Trophoblast cell (in vitro differentiated cells and primary cell): Measurements from ENCODE around the gene ZNF414.

Experiments used
- DNase-seq, 2 donors: peaks; one replicate each; pipeline ENCODE4 v3.0.0-alpha.2; 2016
- H2AFZ ChIP-seq: 2 replicates; pipeline ENCODE4 v1.6.1; 2013; ENCODE audit warnings: low read length, moderate library complexity, mild to moderate bottlenecking; ENCODE audit not compliant: insufficient read depth, poor library complexity
- H2AK5ac ChIP-seq: 2 replicates; pipeline ENCODE4 v1.6.1; 2013; ENCODE audit warnings: mild to moderate bottlenecking, low read length
- H2BK120ac ChIP-seq: 2 replicates; pipeline ENCODE4 v1.6.1; 2013; ENCODE audit warnings: low read length, mild to moderate bottlenecking, moderate library complexity; ENCODE audit not compliant: insufficient read depth, poor library complexity
- H2BK12ac ChIP-seq: 2 replicates; pipeline ENCODE4 v1.6.1; 2013; ENCODE audit warnings: mild to moderate bottlenecking, low read length, moderate library complexity
- H2BK5ac ChIP-seq: 2 replicates; pipeline ENCODE4 v1.6.1; 2013; ENCODE audit warnings: low read length, low read depth, moderate library complexity, mild to moderate bottlenecking; ENCODE audit not compliant: poor library complexity
- H3K14ac ChIP-seq: 2 replicates; pipeline ENCODE4 v1.6.1; 2013; ENCODE audit warnings: mild to moderate bottlenecking, low read length
- H3K18ac ChIP-seq: 2 replicates; pipeline ENCODE4 v1.6.1; 2013; ENCODE audit warnings: mild to moderate bottlenecking, low read length
- H3K23ac ChIP-seq: 2 replicates; pipeline ENCODE4 v1.6.1; 2013; ENCODE audit warnings: low read length
- H3K27ac ChIP-seq: 2 replicates; pipeline ENCODE4 v1.5.1; 2013; ENCODE audit warnings: low read depth, mild to moderate bottlenecking, inconsistent platforms, low read length, moderate library complexity
- H3K27me3 ChIP-seq: 2 replicates; pipeline ENCODE4 v1.6.1; 2013; ENCODE audit warnings: inconsistent platforms, mild to moderate bottlenecking, low read length, moderate library complexity; ENCODE audit not compliant: insufficient read depth
- H3K36me3 ChIP-seq, 2 experiments: 1 replicate in 1 of 2; 2 replicates in 1 of 2; pipeline ENCODE4 v1.6.1; 2013; ENCODE audit warnings: low read length in 2 of 2, mild to moderate bottlenecking in 2 of 2, moderate library complexity in 1 of 2; ENCODE audit not compliant: insufficient read depth in 2 of 2, control insufficient read depth in 1 of 2
- H3K4ac ChIP-seq: 2 replicates; pipeline ENCODE4 v1.6.1; 2013; ENCODE audit warnings: low read depth, mild to moderate bottlenecking, low read length, moderate library complexity
- H3K4me1 ChIP-seq, 2 experiments: 1 replicate in 1 of 2; 2 replicates in 1 of 2; pipeline ENCODE4 v1.6.1; 2013; ENCODE audit warnings: low read length in 2 of 2, mild to moderate bottlenecking in 2 of 2, moderate library complexity in 1 of 2; ENCODE audit not compliant: insufficient read depth in 2 of 2, control insufficient read depth in 1 of 2
- H3K4me2 ChIP-seq: 2 replicates; pipeline ENCODE4 v1.6.1; 2013; ENCODE audit warnings: inconsistent platforms, mild to moderate bottlenecking, low read length, moderate library complexity
- H3K4me3 ChIP-seq: 2 replicates; pipeline ENCODE4 v1.5.1; 2013; ENCODE audit warnings: mild to moderate bottlenecking, low read depth, low read length, inconsistent platforms
- H3K79me1 ChIP-seq: one replicate; pipeline ENCODE4 v1.6.1; 2013; ENCODE audit warnings: low read length
- H3K79me2 ChIP-seq: 2 replicates; pipeline ENCODE4 v1.6.1; 2013; ENCODE audit warnings: low read length, mild to moderate bottlenecking; ENCODE audit not compliant: control insufficient read depth, insufficient read depth, poor library complexity
- H3K9ac ChIP-seq: 2 replicates; pipeline ENCODE4 v1.6.1; 2013; ENCODE audit warnings: mild to moderate bottlenecking, low read length
- H3K9me3 ChIP-seq: 2 replicates; pipeline ENCODE4 v1.6.1; 2013; ENCODE audit warnings: low read depth, mild to moderate bottlenecking, control low read depth, inconsistent platforms, low read length; ENCODE audit not compliant: insufficient read depth
- H4K12ac ChIP-seq: 2 replicates; pipeline ENCODE4 v1.6.1; 2013; ENCODE audit warnings: low read depth, mild to moderate bottlenecking, low read length, moderate library complexity
- H4K8ac ChIP-seq: 2 replicates; pipeline ENCODE4 v1.6.1; 2013; ENCODE audit warnings: low read depth, mild to moderate bottlenecking, low read length, moderate library complexity
- H4K91ac ChIP-seq: one replicate; pipeline ENCODE4 v1.6.1; 2013; ENCODE audit warnings: low read depth, mild to moderate bottlenecking, low read length, moderate library complexity
- WGBS: extraction: QIAGEN DNeasy Blood & Tissue Kit; methylation state at CpG from one replicate; pipeline ENCODE4 v1.1.7; 2013; ENCODE audit warnings: missing lambda C conversion rate; ENCODE audit not compliant: insufficient read length, insufficient coverage; ENCODE audit errors: extremely low coverage; 5-methylcytosine and 5-hydroxymethylcytosine counted together

The ZNF414 gene

DNA sequence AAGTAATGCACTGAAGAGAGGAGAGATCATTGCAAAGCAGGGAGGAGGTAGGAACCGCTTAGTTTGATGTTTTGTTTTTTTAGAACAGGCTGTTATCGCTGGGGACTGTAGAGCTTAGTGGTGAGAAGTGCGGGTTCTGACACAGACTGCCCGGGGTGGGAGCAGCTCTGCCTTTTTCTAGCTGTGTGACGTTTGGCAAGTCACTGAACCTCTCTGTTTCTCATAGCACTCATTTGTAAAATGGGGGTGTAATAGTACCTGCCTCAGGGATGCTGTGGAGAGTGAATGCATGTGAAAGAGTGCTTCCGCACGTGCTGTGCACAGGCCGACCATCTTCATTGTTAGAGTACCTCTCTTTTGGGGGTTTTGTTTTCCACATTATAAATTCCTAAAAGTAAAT lies 30.8 kb downstream of the ZNF414 start:
- H3K9ac ChIP-seq = no peak overlapping the region
- H3K27me3 ChIP-seq = no peaks in the 10 kb centered on the region
- H2BK12ac ChIP-seq = no peak overlapping the region
- H3K79me1 ChIP-seq = no peaks in the 10 kb centered on the region
- no peak for DNase-seq
- no peak overlapping the region for H3K4ac ChIP-seq
- no peak overlapping the region for H2BK120ac ChIP-seq
- no CpG with 5 or more reads among the region's 8 CpGs for WGBS
- no peak overlapping the region for H4K8ac ChIP-seq
- H3K23ac ChIP-seq = no peak overlapping the region
- H2AK5ac ChIP-seq = no peak overlapping the region
- H3K9me3 ChIP-seq = peaks cover 4% of the 10 kb centered on the region
- H3K79me2 ChIP-seq = peaks cover 3% of the 10 kb centered on the region
- H3K27ac ChIP-seq = no peak overlapping the region
- no peak overlapping the region for H4K12ac ChIP-seq
- no peak overlapping the region for H3K14ac ChIP-seq
- no peak overlapping the region for H4K91ac ChIP-seq
- no peak overlapping the region for H3K4me3 ChIP-seq
- no peak overlapping the region for H3K18ac ChIP-seq
- H2AFZ ChIP-seq = no peak overlapping the region
- H3K4me1 ChIP-seq = peaks cover 2 to 5% of the 10 kb centered on the region in 2 experiments
- H3K36me3 ChIP-seq = peaks cover 72 to 79% of the 10 kb centered on the region in 2 experiments
- no peak overlapping the region for H2BK5ac ChIP-seq
- H3K4me2 ChIP-seq = no peak overlapping the region

DNA sequence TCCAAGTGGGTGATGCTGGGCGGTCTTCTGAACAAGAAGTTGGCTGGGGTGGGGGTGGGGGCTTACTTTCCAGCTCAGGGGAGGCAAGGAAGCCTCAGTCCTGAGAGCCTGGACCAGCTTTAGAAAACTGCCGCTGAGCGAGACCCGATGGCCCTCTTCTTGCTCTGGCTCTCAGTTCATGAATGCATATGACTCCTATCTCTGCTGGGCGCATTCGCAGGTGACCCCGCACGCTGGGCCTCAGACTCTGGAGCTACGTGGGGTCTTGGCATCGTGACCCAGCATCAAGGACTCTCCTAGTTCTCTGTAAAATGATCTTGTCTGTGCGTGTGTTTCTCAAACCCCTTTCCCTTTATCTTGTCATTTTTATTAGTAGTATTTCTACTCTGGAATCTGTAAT lies 31.3 kb downstream of the ZNF414 start:
- no peak overlapping the region for H2BK12ac ChIP-seq
- WGBS = no CpG with 5 or more reads among the region's 11 CpGs
- H3K27ac ChIP-seq = no peak overlapping the region
- no peak overlapping the region for H4K8ac ChIP-seq
- H3K4me3 ChIP-seq = no peak overlapping the region
- no peak overlapping the region for H4K12ac ChIP-seq
- H2AFZ ChIP-seq = no peak overlapping the region
- no peak overlapping the region for H2BK120ac ChIP-seq
- no peak overlapping the region for H3K4ac ChIP-seq
- no peak overlapping the region for H3K14ac ChIP-seq
- peak overlapping the region; percentile 36 for H3K18ac ChIP-seq
- no peaks in the 10 kb centered on the region for H3K27me3 ChIP-seq
- peaks cover 4% of the 10 kb centered on the region for H3K9me3 ChIP-seq
- DNase-seq = no peak
- peaks cover 5% of the 10 kb centered on the region for H3K79me2 ChIP-seq
- peaks cover 2 to 5% of the 10 kb centered on the region in 2 experiments for H3K4me1 ChIP-seq
- H4K91ac ChIP-seq = no peak overlapping the region
- H3K79me1 ChIP-seq = no peaks in the 10 kb centered on the region
- H2BK5ac ChIP-seq = no peak overlapping the region
- H2AK5ac ChIP-seq = no peak overlapping the region
- no peak overlapping the region for H3K4me2 ChIP-seq
- peaks cover 70 to 78% of the 10 kb centered on the region in 2 experiments for H3K36me3 ChIP-seq
- no peak overlapping the region for H3K9ac ChIP-seq
- H3K23ac ChIP-seq = no peak overlapping the region

DNA sequence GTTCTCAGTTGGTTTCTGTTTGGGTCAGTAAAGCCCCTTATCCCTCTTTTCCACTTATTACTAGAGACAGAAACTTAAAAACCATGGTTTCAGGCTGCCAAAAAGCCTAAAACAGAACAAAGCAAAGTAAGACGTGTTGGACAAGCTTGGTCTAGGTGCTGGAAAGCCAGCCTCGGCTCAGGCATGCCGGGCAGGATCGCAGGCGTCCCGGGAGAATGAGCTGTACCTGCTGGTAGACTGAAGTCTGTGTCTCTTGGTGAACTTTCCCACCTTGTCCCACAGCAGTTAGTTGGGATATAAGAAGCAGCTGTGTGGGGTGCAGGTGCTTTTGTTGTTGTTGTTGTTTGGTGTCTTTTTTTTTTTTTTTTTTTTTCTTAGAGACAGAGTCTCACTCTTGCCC lies 32.4 kb downstream of the ZNF414 start:
- Histone ChIP-seq H3K27ac (no peak overlapping the region), H3K36me3 (peaks cover 67 to 77% of the 10 kb centered on the region in 2 experiments), H4K12ac (no peak overlapping the region), H2BK5ac (no peak overlapping the region), H3K14ac (no peak overlapping the region), H4K91ac (no peak overlapping the region), H3K4me2 (no peak overlapping the region), H3K18ac (no peak overlapping the region), H3K23ac (no peak overlapping the region), H2BK12ac (no peak overlapping the region), H4K8ac (no peak overlapping the region), H2AFZ (no peak overlapping the region), H3K9me3 (peaks cover 4% of the 10 kb centered on the region), H3K79me2 (peaks cover 5% of the 10 kb centered on the region), H3K4me1 (peaks cover 2 to 5% of the 10 kb centered on the region in 2 experiments), H3K9ac (no peak overlapping the region), H3K79me1 (no peaks in the 10 kb centered on the region), H3K27me3 (no peaks in the 10 kb centered on the region), H2BK120ac (no peak overlapping the region), H3K4me3 (no peak overlapping the region), H3K4ac (no peak overlapping the region), H2AK5ac (no peak overlapping the region)
- DNase-seq = peak; percentile 64 to 75
- WGBS = no CpG with 5 or more reads among the region's 6 CpGs

DNA sequence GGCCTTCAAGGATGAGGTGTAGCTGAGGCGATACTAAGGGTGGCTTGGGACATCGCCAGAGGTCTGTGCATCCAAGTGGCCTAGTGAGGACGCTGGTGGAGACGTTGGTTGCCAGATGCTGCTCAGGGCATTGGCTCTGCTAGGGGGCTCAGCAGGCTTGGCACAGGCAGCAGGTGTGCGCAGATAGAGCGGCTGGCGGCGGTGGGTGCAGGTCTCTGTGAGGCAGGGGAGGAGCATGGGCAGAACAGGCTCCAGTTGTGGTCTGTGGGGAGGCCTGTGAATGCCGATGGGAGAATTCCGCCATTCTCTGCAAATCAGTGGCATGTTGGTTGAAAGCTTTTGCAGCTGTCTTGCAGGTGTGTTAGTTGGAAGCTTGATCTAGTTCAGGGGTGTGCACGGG lies 32.8 kb downstream of the ZNF414 start:
- H3K27me3 ChIP-seq = no peaks in the 10 kb centered on the region
- no peak overlapping the region for H4K12ac ChIP-seq
- no peak overlapping the region for H2BK5ac ChIP-seq
- H2BK120ac ChIP-seq = no peak overlapping the region
- peak overlapping the region; percentile 6 for H2AFZ ChIP-seq
- no peak overlapping the region for H3K4me2 ChIP-seq
- H3K9ac ChIP-seq = no peak overlapping the region
- WGBS = no CpG with 5 or more reads among the region's 11 CpGs
- H3K4ac ChIP-seq = peak overlapping the region; percentile 30
- H3K14ac ChIP-seq = no peak overlapping the region
- peak in 1 of 2 donors; percentile 18 for DNase-seq
- H4K91ac ChIP-seq = no peak overlapping the region
- H3K9me3 ChIP-seq = peaks cover 4% of the 10 kb centered on the region
- H3K4me1 ChIP-seq = peaks cover 2 to 5% of the 10 kb centered on the region in 2 experiments
- no peaks in the 10 kb centered on the region for H3K79me1 ChIP-seq
- peaks cover 66 to 77% of the 10 kb centered on the region in 2 experiments for H3K36me3 ChIP-seq
- no peak overlapping the region for H2AK5ac ChIP-seq
- H3K4me3 ChIP-seq = no peak overlapping the region
- no peak overlapping the region for H4K8ac ChIP-seq
- no peak overlapping the region for H3K27ac ChIP-seq
- peak overlapping the region; percentile 55 for H3K18ac ChIP-seq
- peaks cover 5% of the 10 kb centered on the region for H3K79me2 ChIP-seq
- H2BK12ac ChIP-seq = no peak overlapping the region
- no peak overlapping the region for H3K23ac ChIP-seq
